Osteoblast (primary cell): ENCODE data around the gene GCH1. TPM values are rescaled to one million over a fixed set of nuclear protein-coding genes. Genes with fewer than 3 reads are reported as not detected.

Experiments used
- DNase-seq: peaks from one replicate; pipeline ENCODE4 v3.0.0; 2011; ENCODE audit warnings: low spot score, mixed read lengths; ENCODE audit not compliant: insufficient read length; ENCODE audit errors: missing footprints
- H2AFZ ChIP-seq: 2 replicates; pipeline ENCODE4 v1.6.0; 2011; ENCODE audit warnings: mild to moderate bottlenecking, low read length
- H3K27ac ChIP-seq: 2 replicates; pipeline ENCODE4 v1.5.1; 2011; ENCODE audit warnings: mild to moderate bottlenecking, low read depth, low read length, moderate library complexity
- H3K27me3 ChIP-seq: 2 replicates; pipeline ENCODE4 v1.6.0; 2012; ENCODE audit warnings: mild to moderate bottlenecking, control low read depth, inconsistent platforms, low read length, moderate library complexity; ENCODE audit not compliant: insufficient read depth
- H3K36me3 ChIP-seq: 2 replicates; pipeline ENCODE4 v1.5.1; 2011; ENCODE audit warnings: mild to moderate bottlenecking, low read length, control low read depth, moderate library complexity; ENCODE audit not compliant: insufficient read depth
- H3K4me1 ChIP-seq: 2 replicates; pipeline ENCODE4 v1.5.1; 2011; ENCODE audit warnings: mild to moderate bottlenecking, low read length, control low read depth, moderate library complexity; ENCODE audit not compliant: insufficient read depth
- H3K4me2 ChIP-seq: 2 replicates; pipeline ENCODE4 v1.6.0; 2011; ENCODE audit warnings: mild to moderate bottlenecking, low read length; ENCODE audit not compliant: insufficient read depth
- H3K4me3 ChIP-seq: fragments of 200-600 bp; sonication (generic); 3 replicates; pipeline ENCODE4 v1.5.1; 2012; ENCODE audit warnings: mild to moderate bottlenecking, low read length, inconsistent platforms; ENCODE audit not compliant: insufficient read depth
- H3K79me2 ChIP-seq: 2 replicates; pipeline ENCODE4 v1.6.0; 2012; ENCODE audit warnings: mild to moderate bottlenecking, low read length, control low read depth, inconsistent platforms; ENCODE audit not compliant: insufficient read depth
- H3K9me3 ChIP-seq: 2 replicates; pipeline ENCODE4 v1.5.1; 2011; ENCODE audit warnings: low read depth, low read length, control low read depth
- H4K20me1 ChIP-seq: 2 replicates; pipeline ENCODE4 v1.6.0; 2012; ENCODE audit warnings: mild to moderate bottlenecking, low read length, control low read depth; ENCODE audit not compliant: insufficient read depth
- CTCF ChIP-seq: IDR thresholded peaks from 2 replicates; pipeline ENCODE4 v1.5.1; 2011; ENCODE audit warnings: mild to moderate bottlenecking, low read depth, low read length, moderate library complexity; ENCODE audit errors: extremely low read depth
- total RNA-seq: library from RNA; depleted of rRNA; stranded (reverse); fragments of >200 nt; gene quantifications from 2 replicates; pipeline ENCODE4 v1.2.3, GENCODE V29; 2012

The GCH1 gene
- total RNA-seq, 1 donor, result 3.3 TPM

- no peak overlapping the region for H3K4me2 ChIP-seq
- no peaks in the 10 kb centered on the region for H3K79me2 ChIP-seq
- no peaks in the 10 kb centered on the region for H3K4me1 ChIP-seq
- no peak overlapping the region for H3K27ac ChIP-seq
- no peaks in the 10 kb centered on the region for H3K36me3 ChIP-seq
- H2AFZ ChIP-seq, result no peak overlapping the region
- peaks cover 1% of the 10 kb centered on the region for H3K9me3 ChIP-seq
- DNase-seq, result no peak
- H3K4me3 ChIP-seq, result no peak overlapping the region
- peaks cover 2% of the 10 kb centered on the region for H3K27me3 ChIP-seq
- H4K20me1 ChIP-seq, result no peaks in the 10 kb centered on the region
- no peak for TF ChIP-seq CTCF
Measured at GRCh38 chr14:54828037-54828436, 74.6 kb downstream of the GCH1 start.

- no peak overlapping the region for H2AFZ ChIP-seq
- no peaks in the 10 kb centered on the region for H3K36me3 ChIP-seq
- no peak for DNase-seq
- peaks cover 1% of the 10 kb centered on the region for H3K9me3 ChIP-seq
- H3K27ac ChIP-seq, result no peak overlapping the region
- no peaks in the 10 kb centered on the region for H3K79me2 ChIP-seq
- no peak overlapping the region for H3K4me2 ChIP-seq
- no peak for TF ChIP-seq CTCF
- H4K20me1 ChIP-seq, result no peaks in the 10 kb centered on the region
- H3K27me3 ChIP-seq, result peaks cover 3% of the 10 kb centered on the region
- H3K4me1 ChIP-seq, result peaks cover 3% of the 10 kb centered on the region
- no peak overlapping the region for H3K4me3 ChIP-seq
Measured at GRCh38 chr14:54823757-54824549, 78.7 kb downstream of the GCH1 start.

GRCh38 chr14:54822685-54823084 lies 79.9 kb downstream of the GCH1 start:
- Histone ChIP-seq H3K4me3 (no peak overlapping the region), H3K4me2 (no peak overlapping the region), H2AFZ (no peak overlapping the region), H3K4me1 (peaks cover 13% of the 10 kb centered on the region), H3K36me3 (no peaks in the 10 kb centered on the region), H3K27ac (no peak overlapping the region), H3K9me3 (peaks cover 1% of the 10 kb centered on the region), H4K20me1 (no peaks in the 10 kb centered on the region), H3K27me3 (peaks cover 3% of the 10 kb centered on the region), H3K79me2 (no peaks in the 10 kb centered on the region)
- DNase-seq, result no peak
- TF ChIP-seq CTCF, result no peak

GRCh38 chr14:54818201-54819133 lies 84.2 kb downstream of the GCH1 start:
- H2AFZ ChIP-seq, result peak overlapping the region; percentile 80
- H3K9me3 ChIP-seq, result peaks cover 1% of the 10 kb centered on the region
- peak; percentile 86 for DNase-seq
- H3K79me2 ChIP-seq, result no peaks in the 10 kb centered on the region
- H3K4me2 ChIP-seq, result peak overlapping the region; percentile 76
- H3K27me3 ChIP-seq, result peaks cover 3% of the 10 kb centered on the region
- H3K36me3 ChIP-seq, result no peaks in the 10 kb centered on the region
- H4K20me1 ChIP-seq, result no peaks in the 10 kb centered on the region
- TF ChIP-seq CTCF, result no peak
- H3K27ac ChIP-seq, result peak overlapping the region; percentile 51
- H3K4me1 ChIP-seq, result peaks cover 21% of the 10 kb centered on the region
- H3K4me3 ChIP-seq, result peak overlapping the region; percentile 30
